ENCODE measurements around the gene LRRN1. TPM values are rescaled to one million over a fixed set of nuclear protein-coding genes. Genes with fewer than 3 reads are reported as not detected.

LRRN1 gene
- total and polyA plus RNA-seq, 2 donors (not counting 1 experiment from before 2014, with no cell fraction given) = 0.02 to 0.33 TPM

DNA sequence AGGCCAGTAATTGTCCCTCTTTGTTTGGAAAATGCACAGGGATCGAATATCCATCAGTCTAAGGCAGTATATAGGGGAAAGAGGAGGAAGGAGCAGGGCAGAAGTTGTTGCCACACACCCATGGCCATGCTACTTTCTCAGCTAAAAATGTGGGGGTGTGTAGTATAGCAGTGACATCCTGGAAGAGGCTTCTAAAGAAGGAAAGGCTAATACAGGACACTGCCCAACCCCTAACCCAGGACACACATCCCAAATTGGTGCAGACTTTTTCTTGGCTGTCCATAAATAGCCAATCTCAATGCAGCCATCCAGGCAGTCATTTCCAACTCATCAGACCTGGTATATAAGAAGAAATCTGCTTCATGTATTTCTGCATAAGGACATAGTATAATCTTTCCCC, 33.1 kb upstream of the LRRN1 start:
- TF ChIP-seq, protein P1, sequence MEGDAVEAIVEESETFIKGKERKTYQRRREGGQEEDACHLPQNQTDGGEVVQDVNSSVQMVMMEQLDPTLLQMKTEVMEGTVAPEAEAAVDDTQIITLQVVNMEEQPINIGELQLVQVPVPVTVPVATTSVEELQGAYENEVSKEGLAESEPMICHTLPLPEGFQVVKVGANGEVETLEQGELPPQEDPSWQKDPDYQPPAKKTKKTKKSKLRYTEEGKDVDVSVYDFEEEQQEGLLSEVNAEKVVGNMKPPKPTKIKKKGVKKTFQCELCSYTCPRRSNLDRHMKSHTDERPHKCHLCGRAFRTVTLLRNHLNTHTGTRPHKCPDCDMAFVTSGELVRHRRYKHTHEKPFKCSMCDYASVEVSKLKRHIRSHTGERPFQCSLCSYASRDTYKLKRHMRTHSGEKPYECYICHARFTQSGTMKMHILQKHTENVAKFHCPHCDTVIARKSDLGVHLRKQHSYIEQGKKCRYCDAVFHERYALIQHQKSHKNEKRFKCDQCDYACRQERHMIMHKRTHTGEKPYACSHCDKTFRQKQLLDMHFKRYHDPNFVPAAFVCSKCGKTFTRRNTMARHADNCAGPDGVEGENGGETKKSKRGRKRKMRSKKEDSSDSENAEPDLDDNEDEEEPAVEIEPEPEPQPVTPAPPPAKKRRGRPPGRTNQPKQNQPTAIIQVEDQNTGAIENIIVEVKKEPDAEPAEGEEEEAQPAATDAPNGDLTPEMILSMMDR (conservative IDR thresholded peaks at IDR 0.05 in 1 of 2, IDR thresholded peaks at IDR 0.05 in 1 of 2; ENCODE audit: low read depth in 1 of 2, low read length in 2 of 2) = no peak
- TF ChIP-seq EZH2 (IDR thresholded peaks at IDR 0.05; ENCODE audit: low read length, missing control alignments) = no peak

DNA sequence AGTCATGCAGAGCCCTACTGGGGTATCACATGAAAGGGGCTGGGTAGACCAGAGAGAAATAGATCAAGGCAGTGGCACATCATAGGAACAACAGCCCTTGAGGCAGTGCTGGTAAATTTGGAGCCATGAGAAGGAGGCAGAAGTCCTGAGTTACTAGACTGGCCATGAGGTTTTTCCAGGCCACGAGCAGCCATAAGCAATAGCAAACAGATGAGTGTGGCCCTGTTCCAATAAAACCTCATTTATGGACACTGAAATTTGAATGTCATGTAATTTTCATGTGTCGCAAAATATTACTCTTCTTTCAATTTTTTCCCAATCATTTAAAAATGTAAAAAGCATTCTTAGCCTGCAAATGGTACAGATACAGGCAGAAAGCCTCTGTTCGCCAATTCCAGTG, 28.1 kb upstream of the LRRN1 start:
- no peak overlapping the region for H2AFZ ChIP-seq (ENCODE audit: low read length)
- H3K27me3 ChIP-seq (ENCODE audit: control insufficient read depth, insufficient read depth, low read length) = no peaks in the 10 kb centered on the region
- H3K4me3 ChIP-seq (replicated peaks in 1 of 4; ENCODE audit: control extremely low read depth in 1 of 4, insufficient read depth in 1 of 4, low read depth in 3 of 4, low read length in 4 of 4) = no peak overlapping the region
- no peaks in the 10 kb centered on the region for H3K4me1 ChIP-seq (ENCODE audit: control insufficient read depth, extremely low read depth, insufficient read depth, low read length)
- TF ChIP-seq, protein P1 (conservative IDR thresholded peaks at IDR 0.05 in 1 of 2, IDR thresholded peaks at IDR 0.05 in 1 of 2; ENCODE audit: low read depth in 1 of 2, low read length in 2 of 2) = no peak
- TF ChIP-seq EZH2 (IDR thresholded peaks at IDR 0.05; ENCODE audit: low read length, missing control alignments) = no peak
- no peaks in the 10 kb centered on the region for H3K9me3 ChIP-seq (ENCODE audit: control insufficient read depth, insufficient read depth, low read depth, low read length)
- DNase-seq (ENCODE audit: low read depth in 2 of 2) = no peak
- H3K27ac ChIP-seq (ENCODE audit: insufficient read depth, low read length) = no peak overlapping the region
- H3K9ac ChIP-seq (ENCODE audit: insufficient read depth, low read length) = no peak overlapping the region
- no peaks in the 10 kb centered on the region for H4K20me1 ChIP-seq (ENCODE audit: control insufficient read depth, extremely low read depth, insufficient read depth, low read length)
- H3K36me3 ChIP-seq (ENCODE audit: control insufficient read depth, insufficient read depth, low read length) = no peaks in the 10 kb centered on the region
- H3K79me2 ChIP-seq (ENCODE audit: control insufficient read depth, insufficient read depth, low read length) = no peaks in the 10 kb centered on the region
- H3K4me2 ChIP-seq (ENCODE audit: extremely low read depth, insufficient read depth, low read length) = no peak overlapping the region

More for the DNA sequence above, 33.1 kb upstream of the LRRN1 start:
- H4K20me1 ChIP-seq (ENCODE audit: control insufficient read depth, extremely low read depth, insufficient read depth, low read length) = no peaks in the 10 kb centered on the region
- H3K9me3 ChIP-seq (ENCODE audit: control insufficient read depth, insufficient read depth, low read depth, low read length) = no peaks in the 10 kb centered on the region
- no peaks in the 10 kb centered on the region for H3K4me1 ChIP-seq (ENCODE audit: control insufficient read depth, extremely low read depth, insufficient read depth, low read length)
- H3K9ac ChIP-seq (ENCODE audit: insufficient read depth, low read length) = no peak overlapping the region
- H3K27ac ChIP-seq (ENCODE audit: insufficient read depth, low read length) = no peak overlapping the region
- H2AFZ ChIP-seq (ENCODE audit: low read length) = no peak overlapping the region
- H3K4me2 ChIP-seq (ENCODE audit: extremely low read depth, insufficient read depth, low read length) = no peak overlapping the region
- no peaks in the 10 kb centered on the region for H3K36me3 ChIP-seq (ENCODE audit: control insufficient read depth, insufficient read depth, low read length)
- no peaks in the 10 kb centered on the region for H3K79me2 ChIP-seq (ENCODE audit: control insufficient read depth, insufficient read depth, low read length)
- no peak for DNase-seq (ENCODE audit: low read depth in 2 of 2)
- no peak overlapping the region for H3K4me3 ChIP-seq (replicated peaks in 1 of 4; ENCODE audit: control extremely low read depth in 1 of 4, insufficient read depth in 1 of 4, low read depth in 3 of 4, low read length in 4 of 4)
- H3K27me3 ChIP-seq (ENCODE audit: control insufficient read depth, insufficient read depth, low read length) = no peaks in the 10 kb centered on the region

DNA sequence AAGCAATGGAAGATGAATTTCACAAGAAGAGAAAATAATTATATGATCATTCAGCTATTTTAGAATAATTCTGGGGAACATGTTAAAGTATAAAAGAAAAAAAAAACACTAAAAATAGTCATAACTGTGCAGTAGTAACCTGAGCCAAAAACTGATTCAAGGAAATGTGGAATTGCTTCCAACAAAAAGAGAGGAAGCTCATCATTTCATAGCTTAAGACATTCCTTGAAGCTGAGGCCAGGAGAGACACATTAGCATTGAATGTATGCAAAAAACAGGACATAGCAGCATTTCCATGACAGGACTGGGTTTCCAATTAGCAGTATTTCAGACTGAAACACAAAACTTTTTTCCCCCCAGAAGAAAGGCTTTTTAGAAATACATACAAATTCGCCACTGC, 27.7 kb upstream of the LRRN1 start:
- Histone ChIP-seq H3K27ac (ENCODE audit: insufficient read depth, low read length) (no peak overlapping the region), H3K79me2 (ENCODE audit: control insufficient read depth, insufficient read depth, low read length) (no peaks in the 10 kb centered on the region), H2AFZ (ENCODE audit: low read length) (no peak overlapping the region), H3K4me2 (ENCODE audit: extremely low read depth, insufficient read depth, low read length) (no peak overlapping the region), H3K9me3 (ENCODE audit: control insufficient read depth, insufficient read depth, low read depth, low read length) (no peaks in the 10 kb centered on the region), H3K4me3 (replicated peaks in 1 of 4; ENCODE audit: control extremely low read depth in 1 of 4, insufficient read depth in 1 of 4, low read depth in 3 of 4, low read length in 4 of 4) (no peak overlapping the region), H3K4me1 (ENCODE audit: control insufficient read depth, extremely low read depth, insufficient read depth, low read length) (no peaks in the 10 kb centered on the region), H4K20me1 (ENCODE audit: control insufficient read depth, extremely low read depth, insufficient read depth, low read length) (no peaks in the 10 kb centered on the region), H3K27me3 (ENCODE audit: control insufficient read depth, insufficient read depth, low read length) (no peaks in the 10 kb centered on the region), H3K9ac (ENCODE audit: insufficient read depth, low read length) (no peak overlapping the region), H3K36me3 (ENCODE audit: control insufficient read depth, insufficient read depth, low read length) (no peaks in the 10 kb centered on the region)
- no peak for TF ChIP-seq EZH2 (IDR thresholded peaks at IDR 0.05; ENCODE audit: low read length, missing control alignments)
- TF ChIP-seq, protein P1 (conservative IDR thresholded peaks at IDR 0.05 in 1 of 2, IDR thresholded peaks at IDR 0.05 in 1 of 2; ENCODE audit: low read depth in 1 of 2, low read length in 2 of 2) = no peak
- DNase-seq (ENCODE audit: low read depth in 2 of 2) = peak in 1 of 2 donors; percentile 47

All from fibroblast of lung (primary cell).